Midbrain (tissue), 1 donor: ENCODE data around the gene TNRC6B.
"Not testable (repeated sequence)": the region's sequence is repeated elsewhere in the genome, so short reads cannot be mapped to it uniquely, and the experiment has no call there.

Source experiments
- DNase-seq: peaks from one replicate; lab custom pipeline; 2025; lab: John Stamatoyannopoulos, UW

Gene TNRC6B

DNA sequence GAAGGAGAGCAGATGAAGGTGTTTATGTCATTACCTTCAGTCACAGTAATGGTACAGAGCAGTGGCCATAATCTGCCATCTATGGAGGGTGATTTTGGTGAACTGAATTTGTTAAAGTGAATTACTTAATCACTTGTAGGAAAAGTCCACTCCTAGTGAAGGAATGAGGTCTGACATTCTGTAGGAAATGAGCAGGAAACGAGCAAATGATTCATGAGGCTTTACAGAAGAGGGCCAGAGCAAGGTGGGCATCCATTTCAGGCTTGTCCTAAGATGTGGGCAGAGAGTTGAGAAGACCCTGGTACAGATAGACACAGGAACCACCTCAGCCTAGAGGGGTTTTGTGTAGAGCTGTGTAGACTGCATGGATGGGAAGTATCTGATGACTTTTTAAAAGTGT is 186.7 kb downstream of the TNRC6B start:
- no peak for DNase-seq

DNA sequence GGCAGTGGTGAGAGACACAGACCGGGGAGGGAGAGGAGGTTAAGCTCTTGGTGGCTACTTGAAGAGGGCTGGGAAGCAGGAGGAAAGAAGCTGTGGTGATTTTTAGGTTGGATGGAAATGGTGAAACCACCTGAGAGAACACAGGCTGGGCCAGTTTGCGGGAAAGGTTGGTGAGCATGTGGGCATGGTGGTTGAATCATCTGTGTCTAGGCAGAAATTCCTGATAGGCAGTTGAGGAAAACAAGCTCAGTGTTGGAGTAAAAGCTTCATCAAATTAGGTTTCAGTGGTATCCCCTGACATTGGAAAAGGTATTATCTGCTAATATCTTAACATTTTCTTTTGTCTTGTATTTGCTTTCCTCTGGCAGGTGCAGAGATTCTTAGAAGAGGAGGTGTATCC is 188.3 kb downstream of the TNRC6B start:
- no peak for DNase-seq

DNA sequence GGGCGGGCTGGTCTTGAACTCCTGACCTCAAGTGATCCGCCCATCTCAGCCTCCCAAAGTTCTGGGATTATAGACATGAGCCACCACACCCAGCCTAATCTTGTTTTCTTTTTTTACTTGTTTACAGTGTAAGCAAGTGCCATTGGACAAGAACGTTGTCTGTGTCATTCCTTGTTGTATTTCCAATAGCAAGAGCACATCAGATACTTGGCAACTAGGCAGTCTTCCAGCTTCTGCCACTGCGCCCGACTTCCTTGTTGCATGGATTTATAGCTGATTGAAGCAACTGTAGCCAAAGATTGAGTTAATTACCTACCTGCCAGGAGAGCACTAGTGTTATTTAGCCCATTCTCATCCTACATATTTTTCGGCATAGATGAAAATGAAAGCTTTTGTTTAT is 189.6 kb downstream of the TNRC6B start:
- no peak for DNase-seq

DNA sequence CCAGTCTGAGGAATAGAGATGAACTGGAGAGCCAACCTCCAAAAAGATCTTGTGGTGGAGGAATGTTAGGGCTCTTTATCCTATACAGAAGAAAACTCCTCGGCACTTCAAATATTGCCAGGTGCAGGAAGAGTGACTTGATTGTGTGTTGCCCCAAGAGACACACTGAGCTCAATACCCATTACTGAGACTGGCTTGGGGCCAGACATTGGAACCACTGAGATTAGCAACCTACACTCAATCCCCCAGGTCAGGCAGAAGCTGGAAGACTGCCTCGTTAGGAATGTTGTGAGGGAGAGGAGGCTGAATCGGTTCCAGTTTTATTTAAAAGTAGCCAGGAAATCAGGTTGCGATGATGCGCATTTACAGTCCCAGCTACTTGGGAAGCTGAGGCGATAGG is 190.3 kb downstream of the TNRC6B start:
- no peak for DNase-seq

DNA sequence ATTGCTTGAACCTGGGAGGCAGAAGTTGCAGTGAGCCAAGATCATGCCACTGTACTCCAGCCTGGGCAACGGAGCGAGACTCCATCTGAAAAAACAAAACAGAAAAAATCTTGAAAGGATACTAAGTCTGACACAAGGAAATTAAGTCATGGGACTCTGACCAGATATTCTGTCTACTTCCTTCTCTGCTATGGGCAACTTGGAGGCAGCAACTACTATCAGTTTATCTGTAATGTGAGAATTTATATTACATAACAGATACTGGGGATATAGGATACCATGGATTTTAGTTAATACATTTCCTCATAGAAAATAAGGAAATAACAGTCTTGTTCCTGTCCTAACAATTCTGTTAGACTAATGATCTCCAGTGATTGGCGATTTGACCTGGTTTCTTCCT is 191.1 kb downstream of the TNRC6B start:
- no peak for DNase-seq

DNA sequence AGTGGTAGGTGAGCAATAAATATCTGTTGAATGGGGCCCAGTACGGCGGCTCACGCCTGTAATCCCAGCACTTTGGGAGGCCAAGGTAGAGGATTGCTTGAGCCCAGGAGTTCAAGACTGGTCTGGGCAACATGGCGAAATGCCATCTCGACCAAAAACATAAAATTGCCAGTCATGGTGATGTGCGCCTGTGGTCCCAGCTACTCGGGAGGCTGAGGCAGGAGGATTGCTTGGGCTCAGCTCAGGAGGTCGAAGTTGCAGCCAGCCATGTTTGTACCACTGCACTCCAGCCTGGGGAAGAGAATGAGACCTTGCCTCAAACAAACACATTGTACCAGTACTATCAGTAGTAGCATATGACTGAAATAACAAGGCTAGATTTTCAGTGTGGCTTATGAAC is 196.8 kb downstream of the TNRC6B start:
- DNase-seq, result no peak

DNA sequence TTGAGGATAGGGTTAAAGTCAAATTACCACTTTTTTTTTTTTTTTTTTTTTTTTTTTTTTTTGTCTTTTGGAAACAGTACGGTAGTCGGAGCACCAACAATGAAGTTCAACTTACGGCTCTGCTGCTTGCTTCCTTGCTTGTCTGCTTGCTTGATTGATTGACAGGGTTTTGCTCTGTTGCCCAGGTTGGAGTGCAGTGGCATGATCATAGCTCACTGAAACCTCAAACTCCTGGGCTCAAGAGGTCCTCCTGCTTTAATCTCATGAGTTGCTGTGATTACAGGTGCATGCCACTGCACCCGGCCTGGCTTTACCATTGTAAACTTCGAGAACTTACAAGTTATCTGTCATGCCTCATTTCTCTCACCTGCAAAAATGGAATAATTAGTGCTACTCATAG is 198.4 kb downstream of the TNRC6B start:
- no peak for DNase-seq

DNA sequence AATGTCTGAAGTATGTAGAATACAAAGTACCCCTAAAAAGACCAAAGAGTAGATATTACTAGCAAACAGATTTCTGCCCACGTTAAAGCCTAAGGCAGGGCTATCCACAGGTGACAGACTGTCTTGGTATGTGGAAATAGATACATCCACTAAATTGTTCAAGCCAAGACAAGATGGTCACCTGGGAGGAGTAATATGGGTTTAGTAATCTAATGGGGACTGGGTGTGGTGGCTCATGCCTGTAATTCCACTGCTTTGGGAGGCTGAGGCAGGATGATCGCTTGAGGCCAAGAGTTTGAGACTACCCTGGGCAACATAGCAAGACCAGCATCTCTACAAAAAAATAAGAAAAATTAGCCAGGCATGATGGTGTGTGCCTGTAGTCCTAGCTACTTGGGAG is 200.2 kb downstream of the TNRC6B start:
- no peak for DNase-seq

DNA sequence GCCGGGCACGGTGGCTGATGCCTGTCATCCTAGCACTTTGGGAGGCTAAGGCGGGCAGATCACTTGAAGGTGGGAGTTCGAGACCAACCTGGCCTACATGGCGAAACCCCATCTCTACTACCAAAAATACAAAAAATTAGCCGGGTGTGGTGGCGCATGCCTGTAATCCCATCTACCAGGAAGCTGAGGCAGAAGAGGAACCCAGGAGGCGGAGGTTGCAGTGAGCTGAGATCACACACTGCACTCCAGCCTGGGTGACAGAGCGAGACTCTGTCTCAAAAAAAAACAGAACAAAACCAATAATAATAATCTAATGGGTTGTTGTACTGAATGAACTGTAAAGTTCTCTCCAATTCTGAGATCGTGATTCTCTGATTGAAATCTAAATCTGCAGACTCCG is 200.7 kb downstream of the TNRC6B start:
- DNase-seq, result not testable (repeated sequence)

DNA sequence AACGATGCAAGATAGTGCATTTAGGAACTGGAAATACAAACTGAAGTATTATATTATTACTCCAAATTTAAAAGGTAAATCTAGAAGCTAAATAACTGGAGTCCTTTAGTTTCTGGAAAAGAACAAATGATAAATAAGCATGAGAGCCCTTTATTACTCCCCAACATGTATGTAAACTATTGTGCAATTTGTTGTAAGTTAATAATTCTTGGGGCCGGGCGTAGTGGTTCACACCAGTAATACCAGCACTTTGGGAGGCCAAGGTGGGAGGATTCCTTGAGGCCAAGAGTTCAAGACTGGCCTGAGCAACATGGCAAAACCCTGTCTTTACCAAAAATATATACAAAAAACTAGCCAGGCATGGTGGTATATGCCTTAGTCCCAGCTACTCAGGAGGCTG is 203.7 kb downstream of the TNRC6B start:
- DNase-seq, result no peak

DNA sequence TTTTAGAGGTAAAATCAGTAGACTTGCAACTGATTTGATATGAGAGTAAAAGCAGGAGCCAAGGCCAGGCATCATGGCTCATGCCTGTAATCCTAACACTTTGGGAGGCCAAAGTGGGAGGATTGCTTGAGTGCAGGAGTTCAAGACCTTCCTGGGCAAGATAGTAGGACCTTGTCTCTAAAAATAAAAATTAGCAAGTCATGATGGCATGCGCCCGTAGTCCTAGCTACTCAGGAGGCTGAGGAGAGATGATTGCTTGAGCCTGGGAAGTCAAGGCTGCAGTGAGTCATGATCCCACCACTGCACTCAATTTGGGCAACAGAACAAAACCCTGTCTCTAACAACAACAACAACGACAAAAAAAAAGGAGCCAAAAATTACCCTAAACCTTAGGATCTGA is 206.2 kb downstream of the TNRC6B start:
- DNase-seq, result no peak

DNA sequence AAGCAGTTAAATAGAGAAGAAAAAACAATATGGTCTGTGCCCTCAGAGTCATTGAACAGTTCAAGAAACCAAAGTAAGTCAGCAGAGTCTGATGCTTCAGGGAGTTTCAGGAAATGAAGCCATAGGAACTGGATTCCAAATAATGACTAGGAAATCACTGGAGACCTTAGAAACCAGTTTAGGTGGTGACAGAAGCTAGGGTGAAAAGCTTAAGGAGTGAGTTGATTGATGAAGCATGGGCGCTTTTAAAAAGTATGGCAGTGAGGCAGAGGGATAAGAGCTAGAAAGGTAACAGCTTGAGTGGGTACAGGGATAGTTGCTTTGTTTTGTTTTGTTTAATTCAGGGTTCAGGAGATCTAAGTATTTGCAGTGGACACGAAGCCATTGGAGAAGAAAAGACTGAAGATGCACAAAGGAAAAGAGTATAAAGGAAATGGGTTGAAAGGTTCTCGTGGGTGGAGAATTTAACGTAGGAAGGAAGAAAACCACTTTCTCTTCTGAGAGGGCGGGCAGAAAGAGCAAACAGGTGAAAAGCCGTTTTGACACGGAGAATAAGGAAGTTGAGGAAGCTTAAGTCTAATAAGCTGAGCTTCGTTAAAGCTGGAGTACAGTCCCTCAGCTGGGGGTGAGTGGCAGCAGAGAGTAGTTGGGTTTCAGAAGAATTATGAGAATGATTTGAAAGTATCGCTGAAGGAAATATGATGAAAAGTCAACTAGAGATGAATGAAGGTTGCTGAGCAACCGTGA is 207.5 kb downstream of the TNRC6B start:
- DNase-seq, result no peak
